ENCODE data around the gene ALKBH3.

Gene ALKBH3

DNA sequence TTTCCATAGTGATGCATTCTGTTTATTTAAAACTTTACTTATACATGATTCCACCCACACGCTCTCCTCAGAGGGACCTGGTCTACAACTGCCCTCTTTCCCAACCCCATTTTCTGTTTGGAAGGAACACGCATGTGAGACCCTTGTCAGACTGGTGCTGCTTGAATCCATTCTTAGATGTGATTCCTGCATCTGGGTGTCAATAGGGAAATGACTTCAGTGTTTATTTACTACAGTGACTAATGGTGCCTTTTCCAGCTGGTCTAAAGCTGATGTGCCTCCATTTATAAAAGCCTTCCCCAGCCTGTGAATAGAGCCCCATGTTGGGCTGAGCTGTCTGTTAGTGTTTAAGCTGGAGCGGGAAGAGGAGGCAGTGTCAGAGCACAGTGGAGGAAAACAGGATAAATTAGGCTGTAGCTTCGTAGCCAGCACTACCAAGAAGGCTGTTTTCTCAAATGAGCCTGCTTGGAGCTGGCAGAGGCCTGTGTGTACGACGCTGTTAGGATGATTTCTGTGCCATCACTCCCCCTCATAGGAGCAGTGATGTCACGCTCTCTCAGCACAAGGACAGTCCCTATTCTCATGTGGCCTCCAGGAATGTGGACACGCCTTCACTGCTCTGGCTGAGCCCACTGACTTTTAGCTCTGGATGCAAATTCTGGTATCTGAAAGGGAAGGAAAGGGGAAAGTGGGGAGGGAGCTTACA, 42.9 kb downstream of the ALKBH3 start:
- DNase-seq, result no peak

DNA sequence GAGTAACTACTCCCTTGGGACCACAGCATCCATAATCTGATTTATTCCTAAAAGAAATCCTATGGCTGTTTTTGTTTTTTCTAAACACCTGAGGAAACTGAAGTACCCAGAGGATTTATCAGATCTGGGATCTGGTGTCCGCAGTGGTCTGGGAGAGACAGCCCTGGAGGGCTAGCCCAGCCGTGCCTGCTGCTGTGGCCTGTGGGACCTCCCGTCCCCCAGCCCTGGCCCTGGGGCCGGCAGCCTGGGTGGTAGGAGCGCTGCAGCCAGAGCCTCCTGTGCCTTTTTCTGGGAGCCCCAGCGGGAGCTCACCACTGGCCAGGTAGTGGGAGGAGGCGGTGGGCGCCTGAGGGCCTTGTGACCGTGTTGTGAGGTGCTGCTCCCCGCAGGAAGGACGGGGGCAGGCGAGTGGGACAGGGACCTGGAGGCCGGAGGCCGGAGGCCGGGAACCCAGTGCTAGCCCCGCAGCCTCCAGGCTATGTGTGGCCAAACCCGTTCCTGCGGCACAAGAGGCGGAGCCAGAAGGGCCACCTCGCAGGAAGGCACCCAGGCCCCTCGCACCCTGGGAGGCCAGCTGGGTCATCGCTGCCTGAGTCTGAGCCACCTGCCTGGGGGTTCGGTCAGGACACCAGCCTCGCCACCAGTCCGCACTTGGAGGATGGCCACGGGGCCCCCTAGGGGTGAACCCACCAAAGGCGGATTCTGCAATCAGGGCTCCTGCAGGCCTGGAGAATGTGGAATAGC, 43.7 kb downstream of the ALKBH3 start:
- DNase-seq, result no peak

DNA sequence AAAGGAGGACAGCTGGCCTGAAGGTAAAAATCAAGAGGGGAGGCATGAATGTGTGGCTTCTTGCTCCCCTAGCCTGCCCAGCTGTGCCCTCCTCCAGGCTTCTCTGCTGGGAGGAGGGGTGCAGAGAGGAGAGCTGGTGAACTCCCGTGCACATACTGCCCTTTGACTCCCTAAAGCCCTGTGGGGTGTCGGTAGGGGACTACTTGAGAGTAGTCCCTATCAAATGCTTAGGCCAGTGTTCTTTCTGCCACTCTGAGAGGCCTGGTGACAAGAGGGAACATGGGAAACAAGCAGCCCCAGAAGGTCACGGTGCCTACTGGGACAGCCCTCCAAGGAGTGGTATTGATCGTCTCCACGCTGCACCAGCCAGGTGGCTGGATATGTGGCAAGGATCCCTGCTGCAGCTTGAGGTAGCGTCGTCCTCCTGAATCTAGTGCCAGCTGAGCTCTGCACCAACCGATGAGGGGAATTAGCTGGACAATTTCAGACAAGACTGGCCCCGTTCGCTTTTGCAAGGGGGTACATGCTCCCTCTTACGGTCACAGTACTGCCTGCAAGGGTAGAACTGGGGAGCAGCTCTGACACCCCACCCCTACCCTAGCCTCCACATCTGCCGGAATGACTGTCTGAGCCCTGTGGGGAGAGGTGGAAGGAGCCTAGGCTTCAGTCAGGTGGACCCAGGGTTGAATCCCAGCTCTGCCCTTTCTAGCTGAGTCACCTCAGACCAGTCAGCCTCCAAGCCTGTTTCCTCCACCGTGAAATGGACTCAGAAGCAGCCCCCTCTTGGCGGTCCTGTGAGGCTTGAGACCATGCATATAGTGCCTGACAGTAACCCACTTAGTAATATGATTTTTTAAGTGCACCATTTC, 44.7 kb downstream of the ALKBH3 start:
- no peak for DNase-seq

DNA sequence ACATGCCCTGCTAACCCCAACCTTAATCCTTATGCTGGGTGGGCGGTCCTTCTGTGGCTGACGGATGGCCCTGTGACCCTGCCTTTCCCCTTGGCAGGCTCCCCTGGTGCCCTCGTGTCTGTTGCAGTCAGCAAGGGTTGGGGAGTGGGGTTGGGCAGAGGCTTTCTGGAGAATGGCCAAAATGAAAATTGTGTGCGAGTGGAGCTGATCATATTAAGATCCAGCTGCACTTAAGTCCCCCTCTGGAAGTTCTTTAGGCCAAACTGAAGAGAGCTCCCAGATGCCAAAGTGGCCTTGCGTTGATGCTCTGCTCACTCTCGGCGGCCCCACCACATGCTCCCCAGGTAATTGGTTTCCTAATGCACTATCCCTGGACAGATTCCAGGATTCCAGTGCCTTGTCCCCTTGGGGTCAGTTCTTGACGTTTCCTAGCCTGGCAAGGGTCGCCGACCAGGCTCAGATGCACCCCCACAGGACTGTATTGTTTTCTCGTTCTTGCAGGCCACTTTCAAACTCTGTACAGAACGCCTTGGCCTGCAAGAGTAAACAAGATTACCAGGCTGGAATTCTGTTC, 45.4 kb downstream of the ALKBH3 start:
- DNase-seq, result no peak

DNA sequence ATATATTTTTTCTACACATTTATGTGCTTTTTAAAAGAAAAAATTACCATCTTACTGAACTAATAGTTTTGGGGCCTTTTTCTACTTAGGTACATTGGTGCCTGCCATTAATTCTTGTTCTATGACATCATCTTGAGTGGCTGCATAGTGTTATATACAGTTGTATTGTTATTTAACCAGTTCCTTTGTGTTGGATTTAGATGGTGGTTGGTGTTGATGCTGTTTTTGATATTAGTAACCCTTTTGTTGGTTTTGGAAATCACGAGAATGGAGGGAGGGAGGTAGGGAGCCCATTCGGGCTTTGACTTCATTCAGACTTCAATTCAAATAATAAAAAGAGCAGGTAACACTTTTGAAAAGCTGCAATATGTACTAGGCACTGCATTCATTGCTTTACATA, 46.4 kb downstream of the ALKBH3 start:
- no peak for DNase-seq

DNA sequence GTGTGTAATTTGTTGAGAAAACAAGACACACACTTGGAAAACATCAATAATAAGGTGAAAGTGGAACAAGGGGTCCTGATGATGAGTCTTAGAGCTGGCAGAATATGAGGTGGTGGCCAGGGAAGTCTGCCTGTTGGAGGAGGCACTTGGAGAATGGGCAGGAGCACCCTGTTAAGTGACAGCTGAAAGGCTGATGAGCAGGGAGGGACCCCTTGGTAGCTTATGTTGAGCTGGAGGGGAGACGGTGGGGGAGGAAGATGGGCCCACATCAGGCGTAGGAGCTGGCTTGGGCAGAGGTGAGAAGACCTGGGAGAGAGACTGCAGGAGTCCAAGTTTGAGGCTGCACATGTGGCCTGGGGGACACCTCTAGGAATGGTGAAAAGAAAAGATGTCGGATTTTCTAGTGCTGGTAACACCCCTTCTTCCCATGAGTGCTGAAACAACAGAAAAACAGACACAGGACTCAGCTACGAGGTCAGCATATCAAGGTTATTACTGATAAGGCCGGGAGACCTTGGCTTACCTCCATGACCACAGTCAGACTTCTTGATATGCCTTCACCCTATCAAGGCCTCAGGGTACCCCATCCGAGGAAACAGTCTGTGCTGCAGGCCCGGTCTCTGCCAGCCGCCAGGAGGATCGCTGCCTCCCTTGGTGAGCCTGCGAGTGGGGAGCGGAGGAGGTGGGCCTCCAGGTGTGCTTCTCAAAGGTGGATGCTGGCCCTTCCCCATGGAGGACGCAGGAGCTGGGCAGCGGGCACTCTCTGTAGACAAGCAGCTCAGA, 47.5 kb downstream of the ALKBH3 start:
- DNase-seq, result no peak

DNA sequence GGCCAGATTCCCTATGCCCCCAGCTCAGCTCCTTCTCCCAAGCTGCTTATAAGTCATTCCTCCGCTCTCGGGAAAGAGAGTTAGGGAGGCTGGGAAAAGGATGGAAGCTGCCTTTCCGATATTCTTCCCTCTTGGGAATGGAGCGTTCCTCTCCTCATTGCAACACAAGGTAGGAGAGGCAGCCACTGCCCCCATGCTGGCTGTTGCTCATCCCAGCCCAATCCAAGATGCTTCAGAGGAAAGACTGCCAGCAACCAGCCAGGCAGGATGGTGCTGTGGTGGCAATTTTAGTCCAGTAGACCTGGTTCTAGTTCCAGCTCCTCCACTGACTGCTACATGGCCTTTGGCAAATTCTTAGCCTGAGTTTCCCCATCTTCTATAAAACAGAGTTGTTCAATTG, 48.1 kb downstream of the ALKBH3 start:
- no peak for DNase-seq

DNA sequence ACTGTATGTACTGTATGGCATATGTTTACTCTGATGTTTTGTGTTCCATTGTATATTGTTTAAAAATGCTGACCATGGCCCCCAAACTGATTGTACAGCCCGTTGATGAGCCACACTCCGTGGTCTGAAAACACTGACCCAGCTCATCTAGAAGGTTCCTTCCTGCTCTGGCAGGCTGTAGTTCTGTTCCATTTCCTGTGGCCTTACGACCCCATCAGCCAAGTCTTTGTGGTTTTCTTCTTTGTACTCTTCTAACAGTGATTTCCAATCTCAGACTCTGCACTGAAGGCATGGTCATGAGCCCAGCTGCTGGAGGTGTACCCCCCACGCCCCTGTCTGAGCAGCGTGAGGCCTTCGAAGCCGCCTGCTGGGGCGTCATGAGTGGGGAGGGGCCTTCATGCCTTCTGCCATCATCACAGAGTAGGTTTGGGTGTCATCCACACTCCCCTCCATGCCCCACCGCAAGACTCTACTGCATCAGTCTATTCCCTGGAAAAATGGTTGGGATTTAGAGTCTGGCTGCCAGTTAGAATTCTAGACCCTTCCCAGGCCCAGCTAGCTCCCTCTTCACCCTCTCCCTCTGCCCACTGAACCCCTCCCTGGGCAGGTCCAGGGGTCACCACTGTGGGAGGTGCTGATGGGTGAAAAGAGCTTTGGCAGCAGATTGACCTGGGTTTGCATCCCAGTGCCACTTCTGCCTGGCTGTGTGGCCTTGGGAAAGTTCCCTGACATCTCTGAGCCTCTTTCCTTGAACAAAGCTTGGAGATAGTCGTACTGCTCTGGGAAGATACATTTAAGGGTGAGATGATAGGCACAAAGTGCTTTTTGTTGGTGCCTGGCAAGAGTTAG, 50.5 kb downstream of the ALKBH3 start:
- no peak for DNase-seq

DNA sequence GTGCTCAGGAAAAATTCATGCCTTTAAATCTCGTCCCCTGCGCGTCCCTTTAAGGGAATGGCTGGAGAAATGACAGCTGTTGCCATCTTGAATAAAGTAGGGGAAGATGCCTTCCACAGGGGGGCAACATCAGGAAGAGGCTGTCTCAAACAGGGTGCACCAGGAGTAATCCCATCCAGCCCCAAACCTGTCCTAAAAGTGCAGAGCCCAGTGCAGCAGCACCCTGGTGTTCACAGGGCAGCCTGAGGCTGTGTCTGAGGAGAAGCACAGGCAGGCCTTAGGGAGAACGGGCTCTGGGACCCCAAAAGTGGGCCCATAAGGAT, 51.0 kb downstream of the ALKBH3 start:
- no peak for DNase-seq

DNA sequence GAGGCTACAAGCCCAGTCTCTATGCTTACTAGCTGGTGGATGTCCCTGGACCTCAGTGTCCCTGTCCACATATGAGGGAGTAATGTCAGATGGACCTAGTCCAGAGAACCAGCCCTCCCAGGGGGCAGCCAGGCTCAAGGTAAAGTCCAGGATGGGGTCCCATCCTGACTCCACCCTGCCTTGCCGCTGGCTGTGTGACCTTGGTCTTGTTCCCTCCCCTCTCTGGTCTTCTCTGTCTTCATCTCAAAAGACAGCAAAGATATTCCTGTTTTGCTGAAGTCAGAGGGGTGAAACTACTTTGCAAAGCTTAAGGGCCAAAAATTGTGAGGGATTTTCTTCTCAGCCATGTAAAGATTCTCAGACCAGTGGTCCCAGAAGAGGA, 52.6 kb downstream of the ALKBH3 start:
- DNase-seq, result no peak

DNA sequence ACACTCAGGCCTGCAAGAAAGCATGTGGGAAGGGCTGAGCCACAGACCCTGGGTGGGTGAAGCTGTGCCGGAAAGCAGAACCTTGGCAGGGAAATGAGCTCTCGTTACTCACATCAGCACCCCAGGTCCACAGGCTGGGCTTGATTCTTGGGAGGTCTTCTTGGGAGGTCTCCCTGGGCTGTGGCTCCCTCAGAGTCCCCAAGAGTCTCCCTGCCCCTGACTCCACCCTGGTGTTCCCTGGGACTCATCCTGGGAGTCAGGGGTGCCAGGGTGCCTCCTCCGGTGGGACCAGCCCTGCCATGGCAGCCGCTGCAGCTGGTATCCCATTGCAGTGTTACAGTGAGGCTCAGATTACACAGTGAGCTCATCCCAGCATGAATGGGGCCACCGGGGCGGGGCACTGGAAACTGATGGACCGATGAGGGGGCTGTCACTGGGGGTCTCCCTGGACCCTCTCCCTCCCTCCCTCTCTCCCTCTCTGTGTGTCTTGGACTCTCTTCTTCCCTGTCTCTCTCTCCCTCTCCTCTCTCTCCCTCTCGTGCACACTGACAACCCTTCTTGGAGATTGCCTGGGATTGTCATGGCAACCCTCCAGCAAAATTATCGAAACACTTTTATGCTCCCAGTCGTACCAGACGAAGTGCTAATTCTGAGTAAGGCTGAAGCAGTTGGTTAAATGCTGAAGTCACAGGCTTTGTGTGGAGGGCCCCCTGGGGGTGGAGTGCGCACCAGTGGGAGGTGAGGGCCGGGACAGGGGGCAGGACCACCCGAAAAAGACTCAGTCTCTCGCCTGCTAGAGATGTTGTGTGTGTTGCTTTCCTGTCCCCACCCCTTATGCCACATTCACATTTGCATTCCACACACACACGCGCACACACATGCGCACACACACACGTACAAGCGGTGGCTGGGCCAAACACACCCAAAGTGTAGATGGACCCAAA, 53.2 kb downstream of the ALKBH3 start:
- DNase-seq, result no peak

DNA sequence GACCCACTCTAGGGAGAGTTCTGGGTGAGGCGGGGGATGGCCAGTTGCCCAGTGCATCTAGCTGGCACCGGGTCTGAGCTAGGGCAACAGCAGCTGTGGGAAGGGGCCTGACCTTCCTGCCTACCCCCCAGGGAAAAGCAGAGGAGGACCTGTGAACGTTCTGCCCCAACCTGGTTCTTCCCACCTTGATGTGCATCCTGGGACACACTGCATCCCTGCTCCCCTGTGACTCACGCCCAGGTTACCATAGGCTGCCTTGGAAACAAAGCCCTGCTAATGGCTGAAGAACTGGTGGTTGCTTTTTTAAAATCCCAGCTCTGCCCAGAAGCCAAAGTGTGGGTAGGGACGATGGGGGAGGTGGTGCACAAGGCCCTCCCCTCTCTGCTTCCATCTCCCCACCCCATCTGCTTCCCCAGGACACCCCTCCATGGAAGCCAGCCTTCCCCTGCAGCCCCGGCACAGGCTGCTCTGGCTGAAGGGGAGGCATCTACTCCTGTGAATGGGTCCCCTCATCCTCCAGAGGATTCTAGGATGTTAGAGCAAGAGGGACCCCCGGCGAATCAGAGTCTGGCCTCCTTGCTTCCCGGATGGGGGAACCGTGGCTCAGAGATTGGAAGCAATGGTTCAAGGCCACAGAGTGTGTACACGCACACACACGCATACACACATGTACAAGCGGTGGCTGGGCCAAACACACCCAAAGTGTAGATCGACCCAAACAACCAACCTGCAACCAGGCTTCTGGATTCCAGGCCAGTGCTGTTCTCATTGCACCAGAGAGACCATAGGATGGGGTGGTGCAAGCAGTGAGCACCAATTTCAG, 54.2 kb downstream of the ALKBH3 start:
- DNase-seq, result no peak

DNA sequence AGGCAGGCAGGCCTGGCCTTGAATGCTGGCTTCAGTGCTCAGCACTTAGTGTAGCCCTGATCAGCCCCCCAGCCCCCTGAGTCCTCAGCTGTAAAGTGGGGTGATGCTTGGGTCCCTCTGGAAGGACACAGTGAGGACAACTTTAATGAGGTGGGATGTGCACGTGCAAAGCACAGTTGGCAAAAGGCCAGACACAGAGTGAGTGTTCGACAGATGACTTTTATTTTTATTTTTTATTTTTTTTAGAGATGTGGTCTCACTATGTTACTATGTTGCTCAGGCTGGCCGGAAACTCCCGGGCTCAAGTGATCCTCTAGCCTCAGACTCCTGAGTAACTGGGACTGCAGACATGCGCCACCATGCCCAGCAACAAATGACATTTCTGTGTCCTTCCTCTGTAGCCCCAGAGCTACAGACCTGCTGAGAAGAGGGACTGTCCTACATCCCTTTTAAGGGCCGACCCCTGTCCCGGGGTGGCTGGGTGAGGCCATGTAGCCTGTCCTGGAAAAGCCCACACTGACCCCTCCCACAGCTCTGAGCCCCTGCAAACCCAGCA, 54.9 kb downstream of the ALKBH3 start:
- no peak for DNase-seq

DNA sequence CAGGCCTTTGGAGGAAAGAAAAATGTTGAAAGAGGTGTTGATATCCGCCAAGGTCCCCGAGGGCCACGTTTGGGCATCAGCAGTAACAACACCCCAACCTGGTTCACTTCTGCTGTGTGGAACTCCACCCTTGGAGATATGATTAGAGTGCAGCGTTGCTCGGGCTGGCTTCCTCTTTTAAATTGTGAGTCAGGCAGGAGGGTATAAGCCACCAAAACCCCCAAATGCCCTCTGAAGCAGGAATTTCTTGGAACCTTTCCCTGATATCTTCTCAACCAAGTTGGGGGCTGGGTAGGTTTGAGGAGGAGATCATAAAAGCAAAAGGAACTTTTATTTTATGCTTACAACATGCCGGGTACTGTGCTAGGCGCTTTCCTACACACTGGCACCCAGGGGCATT, 55.4 kb downstream of the ALKBH3 start:
- no peak for DNase-seq

DNA sequence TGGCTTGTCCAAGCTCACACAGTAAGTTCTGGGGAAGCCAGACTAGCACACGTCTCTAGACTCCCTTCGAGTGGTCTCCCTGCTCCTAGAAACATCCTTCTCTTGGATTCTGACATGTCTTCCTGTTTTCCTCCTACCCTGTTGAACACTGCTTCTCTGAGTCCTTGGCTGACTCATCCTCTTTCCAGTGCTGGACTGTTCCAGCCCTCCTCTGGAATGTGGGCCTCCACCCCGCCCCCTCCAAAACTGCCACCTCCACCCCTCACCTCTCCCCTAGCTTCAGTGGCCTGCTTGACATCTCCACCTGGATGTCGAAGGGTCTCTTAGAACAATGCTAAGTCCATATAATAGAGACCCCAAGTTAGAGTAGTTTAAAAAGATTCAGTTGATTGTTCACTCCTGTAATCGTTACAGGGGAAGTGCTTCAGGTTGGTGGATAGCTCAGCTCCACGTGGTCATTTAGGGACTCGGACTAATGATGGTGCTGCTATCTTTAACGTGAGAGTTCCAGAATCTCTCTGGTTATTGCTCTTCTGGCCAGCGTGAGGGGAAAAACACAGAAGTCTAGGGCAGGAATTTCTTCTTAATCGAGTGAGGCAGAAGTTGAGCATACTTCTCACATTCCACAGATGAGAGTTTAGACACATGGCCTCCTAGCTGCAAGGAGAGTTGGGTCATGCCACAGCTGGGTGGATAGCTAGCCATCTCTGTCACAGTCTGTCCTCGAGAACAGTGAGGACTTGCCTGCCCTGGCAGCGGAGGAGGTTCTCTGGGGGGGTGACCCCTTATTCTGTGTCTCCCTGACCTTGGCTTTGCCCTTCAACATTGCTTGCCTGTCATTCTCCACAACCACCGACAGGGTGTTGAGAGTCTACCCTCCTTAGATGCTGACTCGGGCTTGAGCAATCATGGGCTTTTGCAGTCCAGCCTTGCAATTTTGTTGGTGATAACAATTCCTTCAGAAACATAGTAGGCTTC, 57.1 kb downstream of the ALKBH3 start:
- no peak for DNase-seq

DNA sequence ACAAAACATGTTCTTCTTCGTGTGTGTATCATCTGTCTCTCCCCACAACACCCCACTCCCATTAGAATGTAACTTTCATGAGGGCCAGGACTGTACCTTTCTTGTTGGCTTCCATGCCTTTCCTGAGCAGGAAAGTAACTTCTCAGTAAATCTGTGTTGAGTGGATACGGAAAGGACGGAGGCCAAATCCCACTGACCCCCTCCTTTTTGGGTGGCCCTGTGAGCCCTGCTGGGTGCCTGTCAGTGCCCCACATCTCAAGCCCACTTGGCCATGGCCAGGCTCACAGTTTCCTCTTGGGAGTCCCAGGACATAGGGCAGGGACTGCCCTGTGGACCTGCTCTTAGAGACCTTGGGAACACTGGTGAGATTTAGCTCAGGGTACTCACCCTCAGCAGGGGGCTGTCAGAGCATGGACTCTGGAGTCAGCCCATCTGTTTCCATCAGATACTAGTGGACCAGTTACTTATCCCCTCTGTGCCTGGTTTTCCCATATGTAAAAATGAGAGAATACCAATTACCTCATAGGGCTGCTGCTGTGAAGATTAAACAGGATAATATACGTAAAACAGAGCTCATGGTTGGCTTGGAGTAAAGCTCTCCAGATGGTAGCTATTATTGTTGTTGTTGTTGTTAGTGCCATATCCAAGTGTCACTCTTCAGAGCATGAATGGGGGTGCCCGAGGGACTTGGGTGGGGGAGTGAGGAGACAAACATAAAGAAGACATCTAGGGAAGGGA, 60.8 kb downstream of the ALKBH3 start:
- no peak for DNase-seq

DNA sequence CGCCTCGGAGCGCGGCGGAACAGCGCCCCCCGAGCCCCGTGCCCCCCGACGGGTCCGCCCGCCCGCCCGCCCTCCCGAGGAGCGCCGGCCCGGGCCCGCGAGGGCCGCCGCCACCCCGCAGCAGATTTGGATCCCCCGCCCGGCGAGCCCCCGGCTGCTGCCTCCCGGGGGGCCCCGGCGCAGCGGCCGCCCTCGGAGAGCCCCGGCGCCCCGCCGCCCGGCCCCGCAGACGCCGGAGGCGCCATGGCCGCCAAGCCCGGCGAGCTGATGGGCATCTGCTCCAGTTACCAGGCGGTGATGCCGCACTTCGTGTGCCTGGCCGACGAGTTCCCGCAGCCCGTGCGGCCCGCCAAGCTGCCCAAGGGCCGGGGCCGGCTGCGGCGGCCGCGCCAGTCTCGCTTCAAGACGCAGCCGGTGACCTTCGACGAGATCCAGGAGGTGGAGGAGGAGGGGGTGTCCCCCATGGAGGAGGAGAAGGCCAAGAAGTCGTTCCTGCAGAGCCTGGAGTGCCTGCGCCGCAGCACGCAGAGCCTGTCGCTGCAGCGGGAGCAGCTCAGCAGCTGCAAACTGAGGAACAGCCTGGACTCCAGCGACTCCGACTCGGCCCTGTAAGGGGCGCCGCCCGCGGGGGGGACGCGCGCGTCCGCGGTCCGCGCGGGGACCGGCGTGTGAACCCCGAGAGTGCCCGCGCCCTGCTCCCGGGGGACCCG, 62.2 kb downstream of the ALKBH3 start:
- no peak for DNase-seq
